HepG2 (cell line): ENCODE data around the gene HAPLN2. TPM values are rescaled to one million over a fixed set of nuclear protein-coding genes. Genes with fewer than 3 reads are reported as not detected.

Experiments
- ARHGAP35 ChIP-seq: sonication (generic); formaldehyde crosslinking; IDR thresholded peaks from 2 replicates; pipeline ENCODE4 v1.9.0; 2022; ENCODE audit warnings: mild to moderate bottlenecking, inconsistent platforms, moderate library complexity, missing genetic modification reagents, borderline replicate concordance
- GATAD2A ChIP-seq: IDR thresholded peaks from 2 replicates; pipeline ENCODE4 v1.6.1; 2016
- HDAC2 ChIP-seq: sonication (generic); formaldehyde crosslinking; IDR thresholded peaks from 2 replicates; pipeline ENCODE4 v1.4.0; 2020; ENCODE audit warnings: missing genetic modification reagents
- ZNF577 ChIP-seq: sonication (generic); formaldehyde crosslinking; IDR thresholded peaks from 2 replicates; pipeline ENCODE4 v1.4.0; 2020; ENCODE audit warnings: mild to moderate bottlenecking, low read depth, missing genetic modification reagents, borderline replicate concordance
- ZNF761 ChIP-seq: sonication (generic); formaldehyde crosslinking; conservative IDR thresholded peaks from 2 replicates; pipeline ENCODE4 v1.4.0; 2020; ENCODE audit warnings: mild to moderate bottlenecking, missing genetic modification reagents
- ZNF878 ChIP-seq: sonication (generic); formaldehyde crosslinking; IDR thresholded peaks from 2 replicates; pipeline ENCODE4 v1.8.1; 2023; ENCODE audit warnings: mild to moderate bottlenecking, missing genetic modification reagents, moderate library complexity
- ZNF879 ChIP-seq: sonication (generic); formaldehyde crosslinking; IDR thresholded peaks from 2 replicates; pipeline ENCODE4 v1.8.1; 2023; ENCODE audit warnings: missing genetic modification reagents
- polyA plus RNA-seq, 8 experiments: library from polyadenylated mRNA; depleted of rRNA in 3 of 8; stranded (reverse) in 7 of 8; unstranded in 1 of 8; fragments of >200 nt; fragmentation: Illumina TruSeq in 4 of 8; extraction: Trizol in 4 of 8; gene quantifications; 2 replicates each; pipeline versions ENCODE4 v1.2.1 to v1.2.3, GENCODE V29; 2011 to 2016; ENCODE audit warnings: low read depth in 4 of 8, missing spikeins in 1 of 8, mixed read lengths in 1 of 8; ENCODE audit not compliant: insufficient read depth in 1 of 8
- total RNA-seq, 5 experiments: library from RNA; depleted of rRNA; stranded (reverse); fragments of >200 nt; fragmentation: Illumina TruSeq; extraction: Trizol; gene quantifications; 2 replicates each; pipeline ENCODE4 v1.2.3, GENCODE V29; 2016; ENCODE audit warnings: low read depth in 1 of 5
- TF ChIP-seq, protein P1 (sequence below): fragments of 450-650 bp; IDR thresholded peaks from 2 replicates; pipeline ENCODE4 v1.6.1; 2016
- TF ChIP-seq, protein P2 (sequence below), 2 experiments: sonication (generic) in 1 of 2; formaldehyde crosslinking in 1 of 2; IDR thresholded peaks; 2 replicates each; pipeline versions ENCODE4 v1.4.0 to v1.6.1; 2018 to 2020; ENCODE audit warnings: missing genetic modification reagents in 2 of 2, borderline replicate concordance in 1 of 2, low read depth in 1 of 2, mild to moderate bottlenecking in 1 of 2, missing biosample characterization in 1 of 2
- TF ChIP-seq, protein P3 (sequence below): sonication (generic); formaldehyde crosslinking; IDR thresholded peaks from 2 replicates; pipeline ENCODE4 v1.4.0; 2020; ENCODE audit warnings: missing genetic modification reagents
- TF ChIP-seq, protein P4 (sequence below): sonication (generic); formaldehyde crosslinking; IDR thresholded peaks from 2 replicates; pipeline ENCODE4 v1.4.0; 2020; ENCODE audit warnings: mild to moderate bottlenecking, missing genetic modification reagents
- TF ChIP-seq, protein P5 (sequence below): sonication (generic); formaldehyde crosslinking; IDR thresholded peaks from 2 replicates; pipeline ENCODE4 v1.4.0; 2020; ENCODE audit warnings: missing genetic modification reagents, borderline replicate concordance
- TF ChIP-seq, protein P6 (sequence below): sonication (generic); formaldehyde crosslinking; IDR thresholded peaks from 2 replicates; pipeline ENCODE4 v1.5.0; 2020; ENCODE audit warnings: mild to moderate bottlenecking, missing genetic modification reagents, borderline replicate concordance

HAPLN2 gene
- total and polyA plus RNA-seq, 2 of the 13 experiments (the other 11 are each of a cell fraction or from before 2014, with no cell fraction given): not detected

DNA sequence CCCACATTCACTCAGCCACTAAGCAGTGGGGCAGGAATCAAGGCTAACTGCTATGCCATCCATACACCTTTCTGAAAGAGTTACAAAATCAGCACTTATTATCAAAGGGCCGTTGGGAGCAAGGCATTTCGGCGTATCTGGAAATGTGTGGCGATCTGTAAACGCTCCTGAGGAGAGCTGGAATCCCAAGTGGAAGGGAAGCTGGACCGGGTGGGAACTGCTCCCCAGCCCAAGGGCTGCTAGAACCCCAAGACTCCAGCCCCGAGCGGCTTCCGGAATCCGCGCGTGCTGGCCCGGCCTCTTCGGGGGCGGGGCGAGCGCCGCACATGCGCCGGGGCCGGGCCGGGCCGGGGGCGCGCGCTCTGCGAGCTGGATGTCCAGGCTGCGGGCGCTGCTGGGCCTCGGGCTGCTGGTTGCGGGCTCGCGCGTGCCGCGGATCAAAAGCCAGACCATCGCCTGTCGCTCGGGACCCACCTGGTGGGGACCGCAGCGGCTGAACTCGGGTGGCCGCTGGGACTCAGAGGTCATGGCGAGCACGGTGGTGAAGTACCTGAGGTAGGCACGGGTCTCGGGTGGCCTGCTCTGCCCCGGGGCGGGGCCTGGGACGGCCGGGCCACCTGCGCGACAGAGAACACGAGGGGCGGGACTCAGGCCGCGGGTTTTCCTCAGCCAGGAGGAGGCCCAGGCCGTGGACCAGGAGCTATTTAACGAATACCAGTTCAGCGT is 27.6 kb upstream of the HAPLN2 start, which contains the start of gene NAXE (continued):
- TF ChIP-seq, protein P1, sequence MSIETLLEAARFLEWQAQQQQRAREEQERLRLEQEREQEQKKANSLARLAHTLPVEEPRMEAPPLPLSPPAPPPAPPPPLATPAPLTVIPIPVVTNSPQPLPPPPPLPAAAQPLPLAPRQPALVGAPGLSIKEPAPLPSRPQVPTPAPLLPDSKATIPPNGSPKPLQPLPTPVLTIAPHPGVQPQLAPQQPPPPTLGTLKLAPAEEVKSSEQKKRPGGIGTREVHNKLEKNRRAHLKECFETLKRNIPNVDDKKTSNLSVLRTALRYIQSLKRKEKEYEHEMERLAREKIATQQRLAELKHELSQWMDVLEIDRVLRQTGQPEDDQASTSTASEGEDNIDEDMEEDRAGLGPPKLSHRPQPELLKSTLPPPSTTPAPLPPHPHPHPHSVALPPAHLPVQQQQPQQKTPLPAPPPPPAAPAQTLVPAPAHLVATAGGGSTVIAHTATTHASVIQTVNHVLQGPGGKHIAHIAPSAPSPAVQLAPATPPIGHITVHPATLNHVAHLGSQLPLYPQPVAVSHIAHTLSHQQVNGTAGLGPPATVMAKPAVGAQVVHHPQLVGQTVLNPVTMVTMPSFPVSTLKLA: no peak
- TF ChIP-seq, protein P2, sequence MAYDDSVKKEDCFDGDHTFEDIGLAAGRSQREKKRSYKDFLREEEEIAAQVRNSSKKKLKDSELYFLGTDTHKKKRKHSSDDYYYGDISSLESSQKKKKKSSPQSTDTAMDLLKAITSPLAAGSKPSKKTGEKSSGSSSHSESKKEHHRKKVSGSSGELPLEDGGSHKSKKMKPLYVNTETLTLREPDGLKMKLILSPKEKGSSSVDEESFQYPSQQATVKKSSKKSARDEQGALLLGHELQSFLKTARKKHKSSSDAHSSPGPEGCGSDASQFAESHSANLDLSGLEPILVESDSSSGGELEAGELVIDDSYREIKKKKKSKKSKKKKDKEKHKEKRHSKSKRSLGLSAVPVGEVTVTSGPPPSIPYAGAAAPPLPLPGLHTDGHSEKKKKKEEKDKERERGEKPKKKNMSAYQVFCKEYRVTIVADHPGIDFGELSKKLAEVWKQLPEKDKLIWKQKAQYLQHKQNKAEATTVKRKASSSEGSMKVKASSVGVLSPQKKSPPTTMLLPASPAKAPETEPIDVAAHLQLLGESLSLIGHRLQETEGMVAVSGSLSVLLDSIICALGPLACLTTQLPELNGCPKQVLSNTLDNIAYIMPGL (CRISPR knock-in tag; IDR thresholded peaks at IDR 0.05; ENCODE audit: borderline replicate concordance in 1 of 2, low read depth in 1 of 2): peak; percentile 55; a peak in 2 of 4 replicates
- TF ChIP-seq, protein P3, sequence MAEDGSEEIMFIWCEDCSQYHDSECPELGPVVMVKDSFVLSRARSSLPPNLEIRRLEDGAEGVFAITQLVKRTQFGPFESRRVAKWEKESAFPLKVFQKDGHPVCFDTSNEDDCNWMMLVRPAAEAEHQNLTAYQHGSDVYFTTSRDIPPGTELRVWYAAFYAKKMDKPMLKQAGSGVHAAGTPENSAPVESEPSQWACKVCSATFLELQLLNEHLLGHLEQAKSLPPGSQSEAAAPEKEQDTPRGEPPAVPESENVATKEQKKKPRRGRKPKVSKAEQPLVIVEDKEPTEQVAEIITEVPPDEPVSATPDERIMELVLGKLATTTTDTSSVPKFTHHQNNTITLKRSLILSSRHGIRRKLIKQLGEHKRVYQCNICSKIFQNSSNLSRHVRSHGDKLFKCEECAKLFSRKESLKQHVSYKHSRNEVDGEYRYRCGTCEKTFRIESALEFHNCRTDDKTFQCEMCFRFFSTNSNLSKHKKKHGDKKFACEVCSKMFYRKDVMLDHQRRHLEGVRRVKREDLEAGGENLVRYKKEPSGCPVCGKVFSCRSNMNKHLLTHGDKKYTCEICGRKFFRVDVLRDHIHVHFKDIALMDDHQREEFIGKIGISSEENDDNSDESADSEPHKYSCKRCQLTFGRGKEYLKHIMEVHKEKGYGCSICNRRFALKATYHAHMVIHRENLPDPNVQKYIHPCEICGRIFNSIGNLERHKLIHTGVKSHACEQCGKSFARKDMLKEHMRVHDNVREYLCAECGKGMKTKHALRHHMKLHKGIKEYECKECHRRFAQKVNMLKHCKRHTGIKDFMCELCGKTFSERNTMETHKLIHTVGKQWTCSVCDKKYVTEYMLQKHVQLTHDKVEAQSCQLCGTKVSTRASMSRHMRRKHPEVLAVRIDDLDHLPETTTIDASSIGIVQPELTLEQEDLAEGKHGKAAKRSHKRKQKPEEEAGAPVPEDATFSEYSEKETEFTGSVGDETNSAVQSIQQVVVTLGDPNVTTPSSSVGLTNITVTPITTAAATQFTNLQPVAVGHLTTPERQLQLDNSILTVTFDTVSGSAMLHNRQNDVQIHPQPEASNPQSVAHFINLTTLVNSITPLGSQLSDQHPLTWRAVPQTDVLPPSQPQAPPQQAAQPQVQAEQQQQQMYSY (CRISPR knock-in tag): peak; percentile 91
- TF ChIP-seq ARHGAP35 (CRISPR knock-in tag) (no peak), ZNF879 (CRISPR knock-in tag) (no peak), HDAC2 (CRISPR knock-in tag) (no peak), ZNF577 (CRISPR knock-in tag) (no peak), ZNF761 (CRISPR knock-in tag) (peak; percentile 57; the same call in 1 of the 2 replicates), GATAD2A (CRISPR knock-in tag) (no peak; the same call in 1 of the 2 replicates), ZNF878 (CRISPR knock-in tag) (no peak)
- TF ChIP-seq, protein P4, sequence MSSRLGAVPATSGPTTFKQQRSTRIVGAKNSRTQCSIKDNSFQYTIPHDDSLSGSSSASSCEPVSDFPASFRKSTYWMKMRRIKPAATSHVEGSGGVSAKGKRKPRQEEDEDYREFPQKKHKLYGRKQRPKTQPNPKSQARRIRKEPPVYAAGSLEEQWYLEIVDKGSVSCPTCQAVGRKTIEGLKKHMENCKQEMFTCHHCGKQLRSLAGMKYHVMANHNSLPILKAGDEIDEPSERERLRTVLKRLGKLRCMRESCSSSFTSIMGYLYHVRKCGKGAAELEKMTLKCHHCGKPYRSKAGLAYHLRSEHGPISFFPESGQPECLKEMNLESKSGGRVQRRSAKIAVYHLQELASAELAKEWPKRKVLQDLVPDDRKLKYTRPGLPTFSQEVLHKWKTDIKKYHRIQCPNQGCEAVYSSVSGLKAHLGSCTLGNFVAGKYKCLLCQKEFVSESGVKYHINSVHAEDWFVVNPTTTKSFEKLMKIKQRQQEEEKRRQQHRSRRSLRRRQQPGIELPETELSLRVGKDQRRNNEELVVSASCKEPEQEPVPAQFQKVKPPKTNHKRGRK (CRISPR knock-in tag): no peak
- TF ChIP-seq, protein P5, sequence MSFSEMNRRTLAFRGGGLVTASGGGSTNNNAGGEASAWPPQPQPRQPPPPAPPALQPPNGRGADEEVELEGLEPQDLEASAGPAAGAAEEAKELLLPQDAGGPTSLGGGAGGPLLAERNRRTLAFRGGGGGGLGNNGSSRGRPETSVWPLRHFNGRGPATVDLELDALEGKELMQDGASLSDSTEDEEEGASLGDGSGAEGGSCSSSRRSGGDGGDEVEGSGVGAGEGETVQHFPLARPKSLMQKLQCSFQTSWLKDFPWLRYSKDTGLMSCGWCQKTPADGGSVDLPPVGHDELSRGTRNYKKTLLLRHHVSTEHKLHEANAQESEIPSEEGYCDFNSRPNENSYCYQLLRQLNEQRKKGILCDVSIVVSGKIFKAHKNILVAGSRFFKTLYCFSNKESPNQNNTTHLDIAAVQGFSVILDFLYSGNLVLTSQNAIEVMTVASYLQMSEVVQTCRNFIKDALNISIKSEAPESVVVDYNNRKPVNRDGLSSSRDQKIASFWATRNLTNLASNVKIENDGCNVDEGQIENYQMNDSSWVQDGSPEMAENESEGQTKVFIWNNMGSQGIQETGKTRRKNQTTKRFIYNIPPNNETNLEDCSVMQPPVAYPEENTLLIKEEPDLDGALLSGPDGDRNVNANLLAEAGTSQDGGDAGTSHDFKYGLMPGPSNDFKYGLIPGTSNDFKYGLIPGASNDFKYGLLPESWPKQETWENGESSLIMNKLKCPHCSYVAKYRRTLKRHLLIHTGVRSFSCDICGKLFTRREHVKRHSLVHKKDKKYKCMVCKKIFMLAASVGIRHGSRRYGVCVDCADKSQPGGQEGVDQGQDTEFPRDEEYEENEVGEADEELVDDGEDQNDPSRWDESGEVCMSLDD (CRISPR knock-in tag): peak; percentile 97
- TF ChIP-seq, protein P6, sequence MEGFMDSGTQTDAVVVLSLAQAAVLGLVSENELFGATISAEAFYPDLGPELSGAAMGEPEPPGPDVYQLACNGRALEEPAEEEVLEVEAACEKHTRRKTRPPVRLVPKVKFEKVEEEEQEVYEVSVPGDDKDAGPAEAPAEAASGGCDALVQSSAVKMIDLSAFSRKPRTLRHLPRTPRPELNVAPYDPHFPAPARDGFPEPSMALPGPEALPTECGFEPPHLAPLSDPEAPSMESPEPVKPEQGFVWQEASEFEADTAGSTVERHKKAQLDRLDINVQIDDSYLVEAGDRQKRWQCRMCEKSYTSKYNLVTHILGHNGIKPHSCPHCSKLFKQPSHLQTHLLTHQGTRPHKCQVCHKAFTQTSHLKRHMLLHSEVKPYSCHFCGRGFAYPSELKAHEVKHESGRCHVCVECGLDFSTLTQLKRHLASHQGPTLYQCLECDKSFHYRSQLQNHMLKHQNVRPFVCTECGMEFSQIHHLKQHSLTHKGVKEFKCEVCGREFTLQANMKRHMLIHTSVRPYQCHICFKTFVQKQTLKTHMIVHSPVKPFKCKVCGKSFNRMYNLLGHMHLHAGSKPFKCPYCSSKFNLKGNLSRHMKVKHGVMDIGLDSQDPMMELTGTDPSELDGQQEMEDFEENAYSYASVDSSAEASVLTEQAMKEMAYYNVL: no peak
